Measurements from ENCODE around the gene PLAU. TPM values are rescaled to one million over a fixed set of nuclear protein-coding genes. Genes with fewer than 3 reads are reported as not detected.
"Not testable (repeated sequence)": the region's sequence is repeated elsewhere in the genome, so short reads cannot be mapped to it uniquely, and the experiment has no call there.

Gene PLAU
- total RNA-seq, 4 donors from 2014 or later, result 0.83 to 5.0 (median 2.3) TPM

GRCh38 chr10:73964743-73965142 lies 53.8 kb downstream of the PLAU start:
- no peak for ATAC-seq
- peak overlapping the region in 1 of 4 donors; percentile 76 for H3K27ac ChIP-seq
- no peak overlapping the region for H3K4me3 ChIP-seq
- peaks cover 0 to 21% of the 10 kb centered on the region in 2 donors for H3K4me1 ChIP-seq
- intact Hi-C loops (cut with DNase I; ENCODE audit: low total_unique reads), result no loop called here
- no peak for DNase-seq
- no peaks in the 10 kb centered on the region for H3K9me3 ChIP-seq
- no peak for TF ChIP-seq CTCF (IDR thresholded peaks at IDR 0.05 in 4 of 5, conservative IDR thresholded peaks at IDR 0.05 in 1 of 5)
- TF ChIP-seq POLR2A (IDR thresholded peaks at IDR 0.05), result no peak
- H3K36me3 ChIP-seq, result no peaks in the 10 kb centered on the region
- in situ Hi-C loops (cut with MboI; ENCODE audit: low sequenced_read_pairs in 4 of 4), result loop anchor here in 1 of 4 donors (10.0 kb wide), 1 partner anchor 120 kb away; no protein-coding TSS in a partner anchor
- H3K27me3 ChIP-seq, result no peaks in the 10 kb centered on the region

GRCh38 chr10:73965267-73965889 lies 54.4 kb downstream of the PLAU start:
- Histone ChIP-seq H3K4me1 (peaks cover 0 to 21% of the 10 kb centered on the region in 2 donors), H3K27ac (peak overlapping the region; percentile 68 to 76 (median 76)), H3K4me3 (peak overlapping the region in 1 of 4 donors; percentile 24)
- in situ Hi-C loops (cut with MboI; ENCODE audit: low sequenced_read_pairs in 4 of 4), result loop anchor here in 1 of 4 donors (10.0 kb wide), 1 partner anchor 119 kb away; no protein-coding TSS in a partner anchor
- DNase-seq; ATAC-seq; H3K27me3 ChIP-seq; intact Hi-C loops (cut with DNase I; ENCODE audit: low total_unique reads); H3K36me3 ChIP-seq; H3K9me3 ChIP-seq: not testable (repeated sequence)

- Histone ChIP-seq H3K4me1 (peaks cover 0 to 21% of the 10 kb centered on the region in 2 donors), H3K4me3 (peak overlapping the region in 3 of 4 donors; percentile 24 to 26 (median 25)), H3K9me3 (no peaks in the 10 kb centered on the region), H3K27me3 (no peaks in the 10 kb centered on the region), H3K27ac (peak overlapping the region; percentile 68 to 76 (median 76)), H3K36me3 (no peaks in the 10 kb centered on the region)
- intact Hi-C loops (cut with DNase I; ENCODE audit: low total_unique reads), result no loop called here
- DNase-seq (peak; percentile 52 to 67), ATAC-seq (peak; percentile 86 to 92)
- in situ Hi-C loops (cut with MboI; ENCODE audit: low sequenced_read_pairs in 4 of 4), result loop anchor here in 1 of 4 donors (10.0 kb wide), 1 partner anchor 119 kb away; no protein-coding TSS in a partner anchor
- TF ChIP-seq POLR2A (IDR thresholded peaks at IDR 0.05) (peak; percentile 26 to 43), CTCF (IDR thresholded peaks at IDR 0.05 in 4 of 5, conservative IDR thresholded peaks at IDR 0.05 in 1 of 5) (no peak)
These were observed 55.2 kb downstream of the PLAU start for GRCh38 chr10:73965890-73966768.

GRCh38 chr10:73967022-73967429 lies 56.1 kb downstream of the PLAU start:
- in situ Hi-C loops (cut with MboI; ENCODE audit: low sequenced_read_pairs in 4 of 4), result loop anchor here in 1 of 4 donors (10.0 kb wide), 1 partner anchor 118 kb away; no protein-coding TSS in a partner anchor
- Histone ChIP-seq H3K27me3 (no peaks in the 10 kb centered on the region), H3K9me3 (no peaks in the 10 kb centered on the region), H3K4me1 (peaks cover 0 to 21% of the 10 kb centered on the region in 2 donors), H3K27ac (peak overlapping the region; percentile 68 to 76 (median 76)), H3K36me3 (no peaks in the 10 kb centered on the region), H3K4me3 (no peak overlapping the region)
- no peak for TF ChIP-seq CTCF (IDR thresholded peaks at IDR 0.05 in 4 of 5, conservative IDR thresholded peaks at IDR 0.05 in 1 of 5)
- TF ChIP-seq POLR2A (IDR thresholded peaks at IDR 0.05), result no peak
- DNase-seq (no peak), ATAC-seq (no peak)
- intact Hi-C loops (cut with DNase I; ENCODE audit: low total_unique reads), result no loop called here

Other genes starting within 250 kb of the PLAU start
- 1 to 10 TPM; 1.6 to 4.1 (median 3.1) TPM for gene AGAP5, start 213.0 kb upstream of the PLAU start, total RNA-seq
- gene SEC24C, start 166.8 kb upstream of the PLAU start, total RNA-seq, result 10 to 100 TPM; 43.6 to 90.5 (median 69.6) TPM
- 10 to 100 TPM; 25.3 to 41.8 (median 32.7) TPM for gene CHCHD1, start 129.1 kb upstream of the PLAU start, total RNA-seq
- gene ZSWIM8, start 125.5 kb upstream of the PLAU start, total RNA-seq, result 10 to 100 TPM; 52.6 to 81.4 (median 78.9) TPM
- 10 to 100 TPM in 1 of 4 donors, 1 to 10 TPM in 3; 7.8 to 21.7 (median 9.2) TPM for gene NDST2, start 99.5 kb upstream of the PLAU start, total RNA-seq
- 10 to 100 TPM; 48.6 to 67.5 (median 51.7) TPM for gene CAMK2G, start 36.6 kb upstream of the PLAU start, total RNA-seq
- gene VCL, start 87.0 kb downstream of the PLAU start, total RNA-seq, result 100 to 1,000 TPM; 129 to 299 (median 210) TPM
- 10 to 100 TPM; 15.3 to 22.9 (median 21.7) TPM for gene AP3M1, start 239.7 kb downstream of the PLAU start, total RNA-seq
- 10 to 100 TPM; 15.9 to 28.8 (median 23.3) TPM for gene ADK, start 240.1 kb downstream of the PLAU start, total RNA-seq

Data from gastrocnemius medialis (tissue), 4 donors.